Measurements from ENCODE around the gene SLC16A7.

DNA sequence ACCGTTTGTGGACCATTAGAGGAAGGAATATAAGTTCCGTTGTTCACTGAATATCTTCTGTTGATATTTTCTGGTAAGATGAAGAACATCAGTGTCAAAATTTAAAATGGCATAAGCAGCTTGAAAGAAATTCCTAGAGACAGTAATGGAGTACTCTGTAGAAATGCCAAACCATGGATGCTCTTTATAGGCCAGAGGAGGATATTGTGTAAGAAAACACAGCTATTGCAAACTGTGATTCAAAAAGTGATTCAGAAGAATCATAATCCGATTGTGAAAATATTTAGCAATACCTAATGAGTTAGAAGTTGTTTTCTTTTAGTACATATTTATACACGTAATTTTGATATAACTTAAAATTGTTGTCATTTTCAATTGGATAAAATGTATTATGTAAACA, 102.8 kb downstream of the SLC16A7 start:
- TF ChIP-seq POLR2A (IDR thresholded peaks at IDR 0.05) (no peak), CTCF (IDR thresholded peaks at IDR 0.05) (no peak)

Measured in thyroid gland (tissue), 4 donors.